GM12872 (cell line): ENCODE measurements around the gene NCOA5.

Experiments
- CTCF ChIP-seq: IDR thresholded peaks from 3 replicates; pipeline ENCODE4 v1.5.1; 2011; ENCODE audit warnings: low read depth, mild to moderate bottlenecking, low read length, moderate library complexity; ENCODE audit not compliant: insufficient read depth

NCOA5 gene

GRCh38 chr20:46044896-46045295, 44.9 kb downstream of the NCOA5 start:
- TF ChIP-seq CTCF = no peak

DNA sequence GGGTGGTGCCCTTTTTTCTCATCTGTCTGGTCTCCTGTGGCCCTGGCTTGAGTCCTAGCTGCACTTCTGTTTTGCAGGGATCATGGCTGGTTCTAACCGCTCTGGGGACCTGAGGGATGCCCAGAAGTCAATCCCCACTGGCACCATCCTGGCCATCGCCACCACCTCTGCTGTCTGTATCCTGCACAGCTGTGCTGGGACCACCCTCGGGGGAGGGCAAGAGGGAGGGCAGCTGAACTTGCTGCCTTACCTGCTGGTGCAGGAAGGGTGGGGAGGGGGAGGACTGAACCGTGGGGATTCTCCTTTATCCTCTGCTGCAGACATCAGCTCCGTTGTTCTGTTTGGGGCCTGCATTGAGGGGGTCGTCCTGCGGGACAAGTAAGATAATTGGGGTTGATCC, 46.2 kb downstream of the NCOA5 start:
- TF ChIP-seq CTCF = no peak

- TF ChIP-seq CTCF = no peak
These were observed 48.7 kb downstream of the NCOA5 start for GRCh38 chr20:46040902-46041535.

GRCh38 chr20:46037036-46037435, 52.7 kb downstream of the NCOA5 start:
- no peak for TF ChIP-seq CTCF

GRCh38 chr20:46036370-46036769, 53.4 kb downstream of the NCOA5 start:
- no peak for TF ChIP-seq CTCF

DNA sequence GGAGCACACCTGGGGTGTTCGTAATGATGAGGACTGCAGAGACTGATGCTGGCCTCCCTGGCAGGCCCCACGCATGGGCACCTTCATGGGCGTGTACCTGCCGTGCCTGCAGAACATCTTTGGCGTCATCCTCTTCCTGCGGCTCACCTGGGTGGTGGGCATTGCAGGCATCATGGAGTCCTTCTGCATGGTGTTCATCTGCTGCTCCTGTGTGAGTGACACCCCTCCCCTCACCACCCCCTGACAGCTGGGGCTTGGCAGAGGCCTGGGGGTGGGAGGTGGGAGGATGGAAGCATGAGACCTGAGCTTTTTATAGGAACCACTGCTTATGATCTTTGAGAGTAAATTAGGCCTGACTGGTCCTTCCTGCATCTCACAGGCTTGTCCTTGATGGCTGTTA, 54.0 kb downstream of the NCOA5 start:
- no peak for TF ChIP-seq CTCF

DNA sequence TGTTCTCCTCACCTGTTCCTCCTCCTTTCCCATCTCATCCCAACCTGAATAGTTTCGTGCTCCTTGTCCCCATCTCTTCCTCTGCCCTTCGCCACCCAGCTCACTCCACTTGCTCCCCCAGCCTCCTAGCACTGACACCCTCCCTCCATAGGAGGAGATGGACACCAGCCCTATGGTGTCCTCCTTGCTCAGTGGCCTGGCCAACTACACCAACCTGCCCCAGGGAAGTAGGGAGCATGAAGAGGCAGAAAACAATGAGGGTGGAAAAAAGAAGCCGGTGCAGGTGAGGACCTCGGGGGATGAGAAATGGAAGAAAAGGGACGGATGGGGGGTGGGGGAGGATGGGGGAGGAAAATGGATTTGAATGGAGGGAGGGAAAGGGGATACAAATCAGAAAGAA, 54.5 kb downstream of the NCOA5 start:
- TF ChIP-seq CTCF = no peak
